ENCODE results near the gene MEF2D.
A peak's percentile ranks its signal among the peaks of the same experiment; 100 is the strongest.

Gene MEF2D

GRCh38 chr1:156497078-156497742, 3.4 kb downstream of the MEF2D start:
- Histone ChIP-seq H4K20me1 (ENCODE audit: insufficient read depth, low read length) (no peaks in the 10 kb centered on the region), H3K27ac (ENCODE audit: low read depth, low read length, poor library complexity, severe bottlenecking) (peak overlapping the region; percentile 100), H3K9ac (ENCODE audit: low read length) (peak overlapping the region; percentile 90), H3K4me1 (ENCODE audit: insufficient read depth, low read length, severe bottlenecking) (peaks cover 83% of the 10 kb centered on the region), H3F3A (ENCODE audit: insufficient read depth, low read length) (no peaks in the 10 kb centered on the region), H3K4me3 (ENCODE audit: low read depth, low read length, poor library complexity, severe bottlenecking) (peak overlapping the region; percentile 94), H3K9me3 (ENCODE audit: low read length) (no peaks in the 10 kb centered on the region), H3K36me3 (ENCODE audit: insufficient read depth, low read length) (peaks cover 9% of the 10 kb centered on the region; the same call in 1 of the 2 replicates), H3K9me2 (ENCODE audit: low read depth, low read length) (no peaks in the 10 kb centered on the region), H3K27me3 (ENCODE audit: insufficient read depth, low read length) (no peaks in the 10 kb centered on the region), H2AFZ (ENCODE audit: low read length) (no peak overlapping the region), H3K79me2 (ENCODE audit: insufficient read depth, low read length) (peaks cover 56% of the 10 kb centered on the region), H3K4me2 (ENCODE audit: low read length) (peak overlapping the region; percentile 97)
- TF ChIP-seq, protein P1, sequence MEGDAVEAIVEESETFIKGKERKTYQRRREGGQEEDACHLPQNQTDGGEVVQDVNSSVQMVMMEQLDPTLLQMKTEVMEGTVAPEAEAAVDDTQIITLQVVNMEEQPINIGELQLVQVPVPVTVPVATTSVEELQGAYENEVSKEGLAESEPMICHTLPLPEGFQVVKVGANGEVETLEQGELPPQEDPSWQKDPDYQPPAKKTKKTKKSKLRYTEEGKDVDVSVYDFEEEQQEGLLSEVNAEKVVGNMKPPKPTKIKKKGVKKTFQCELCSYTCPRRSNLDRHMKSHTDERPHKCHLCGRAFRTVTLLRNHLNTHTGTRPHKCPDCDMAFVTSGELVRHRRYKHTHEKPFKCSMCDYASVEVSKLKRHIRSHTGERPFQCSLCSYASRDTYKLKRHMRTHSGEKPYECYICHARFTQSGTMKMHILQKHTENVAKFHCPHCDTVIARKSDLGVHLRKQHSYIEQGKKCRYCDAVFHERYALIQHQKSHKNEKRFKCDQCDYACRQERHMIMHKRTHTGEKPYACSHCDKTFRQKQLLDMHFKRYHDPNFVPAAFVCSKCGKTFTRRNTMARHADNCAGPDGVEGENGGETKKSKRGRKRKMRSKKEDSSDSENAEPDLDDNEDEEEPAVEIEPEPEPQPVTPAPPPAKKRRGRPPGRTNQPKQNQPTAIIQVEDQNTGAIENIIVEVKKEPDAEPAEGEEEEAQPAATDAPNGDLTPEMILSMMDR (IDR thresholded peaks at IDR 0.05; ENCODE audit: low read length) = no peak
- TF ChIP-seq EZH2 (IDR thresholded peaks at IDR 0.05; ENCODE audit: borderline replicate concordance, low read length) = no peak

DNA sequence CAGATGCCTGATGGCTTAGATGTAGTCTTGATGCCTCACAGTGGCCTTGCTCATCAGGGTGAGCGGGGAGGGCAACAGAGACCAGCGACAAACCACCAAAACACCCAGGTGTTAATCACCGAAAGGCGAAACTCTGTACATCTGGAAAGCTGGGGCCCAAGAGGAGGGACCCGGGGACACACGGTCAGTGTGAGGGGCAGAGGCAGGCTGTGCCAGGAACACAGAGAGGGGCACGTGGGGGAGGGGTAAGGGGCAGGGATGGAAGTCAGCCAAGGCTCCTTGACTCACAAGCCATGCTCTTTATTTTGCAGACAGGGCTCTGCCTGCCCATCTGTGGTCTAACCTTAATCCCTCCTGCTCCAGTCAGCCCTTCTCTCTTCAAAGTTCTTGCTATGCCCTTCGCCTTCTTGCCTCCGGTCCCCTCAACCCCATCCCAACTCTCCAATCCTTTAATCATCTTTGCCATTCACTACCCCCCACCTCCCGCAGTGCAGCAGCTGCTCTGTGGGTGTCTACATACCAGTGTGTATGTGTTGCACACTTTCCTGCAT, 4.3 kb downstream of the MEF2D start:
- Histone ChIP-seq H3K36me3 (ENCODE audit: insufficient read depth, low read length) (peaks cover 13% of the 10 kb centered on the region; the same call in 1 of the 2 replicates), H3K4me1 (ENCODE audit: insufficient read depth, low read length, severe bottlenecking) (peaks cover 83% of the 10 kb centered on the region), H3K9me2 (ENCODE audit: low read depth, low read length) (no peaks in the 10 kb centered on the region), H3K4me2 (ENCODE audit: low read length) (peak overlapping the region; percentile 97), H4K20me1 (ENCODE audit: insufficient read depth, low read length) (no peaks in the 10 kb centered on the region), H3K27ac (ENCODE audit: low read depth, low read length, poor library complexity, severe bottlenecking) (peak overlapping the region; percentile 100), H3K9ac (ENCODE audit: low read length) (peak overlapping the region; percentile 90), H3K4me3 (ENCODE audit: low read depth, low read length, poor library complexity, severe bottlenecking) (peak overlapping the region; percentile 94), H3K79me2 (ENCODE audit: insufficient read depth, low read length) (peaks cover 62% of the 10 kb centered on the region), H3F3A (ENCODE audit: insufficient read depth, low read length) (no peaks in the 10 kb centered on the region), H3K27me3 (ENCODE audit: insufficient read depth, low read length) (no peaks in the 10 kb centered on the region), H2AFZ (ENCODE audit: low read length) (no peak overlapping the region), H3K9me3 (ENCODE audit: low read length) (no peaks in the 10 kb centered on the region)
- TF ChIP-seq, protein P1 (IDR thresholded peaks at IDR 0.05; ENCODE audit: low read length) = no peak
- TF ChIP-seq EZH2 (IDR thresholded peaks at IDR 0.05; ENCODE audit: borderline replicate concordance, low read length) = no peak

GRCh38 chr1:156495401-156496140, 5.0 kb downstream of the MEF2D start:
- Histone ChIP-seq H3K27ac (ENCODE audit: low read depth, low read length, poor library complexity, severe bottlenecking) (peak overlapping the region; percentile 100), H3K4me1 (ENCODE audit: insufficient read depth, low read length, severe bottlenecking) (peaks cover 86% of the 10 kb centered on the region), H3K79me2 (ENCODE audit: insufficient read depth, low read length) (peaks cover 69% of the 10 kb centered on the region), H3K27me3 (ENCODE audit: insufficient read depth, low read length) (no peaks in the 10 kb centered on the region), H3K36me3 (ENCODE audit: insufficient read depth, low read length) (peaks cover 13% of the 10 kb centered on the region; the same call in 1 of the 2 replicates), H3F3A (ENCODE audit: insufficient read depth, low read length) (no peaks in the 10 kb centered on the region), H3K9ac (ENCODE audit: low read length) (peak overlapping the region; percentile 90), H3K9me2 (ENCODE audit: low read depth, low read length) (no peaks in the 10 kb centered on the region), H3K4me2 (ENCODE audit: low read length) (peak overlapping the region; percentile 97), H2AFZ (ENCODE audit: low read length) (no peak overlapping the region), H3K9me3 (ENCODE audit: low read length) (no peaks in the 10 kb centered on the region), H3K4me3 (ENCODE audit: low read depth, low read length, poor library complexity, severe bottlenecking) (peak overlapping the region; percentile 94), H4K20me1 (ENCODE audit: insufficient read depth, low read length) (no peaks in the 10 kb centered on the region)
- TF ChIP-seq EZH2 (IDR thresholded peaks at IDR 0.05; ENCODE audit: borderline replicate concordance, low read length) = no peak
- TF ChIP-seq, protein P1 (IDR thresholded peaks at IDR 0.05; ENCODE audit: low read length) = no peak
